HepG2 (cell line): ENCODE results near the gene AP5Z1. TPM values are rescaled to one million over a fixed set of nuclear protein-coding genes. Genes with fewer than 3 reads are reported as not detected.

Experiments used
- ATAC-seq: fragments of 200-7000 bp; cut with Tn5 transposase; 3 replicates; pipeline ENCODE4 v1.9.1; 2020; ENCODE audit warnings: mild to moderate bottlenecking, moderate library complexity
- BruUV-seq: library from RNA; stranded (reverse); fragments of 400-500 nt; replicated peaks from 2 replicates; lab custom pipeline; 2021; lab: Mats Ljungman, UMichigan
- CTCF ChIA-PET: fragments of 300-600 bp; formaldehyde crosslinking; extraction: SDS; loops from one replicate; lab custom pipeline; 2021; ENCODE audit warnings: low total read pairs, inconsistent platforms, low intra/inter-chr PET ratio; lab: Yijun Ruan, JAX
- POLR2A ChIA-PET: fragments of 350-600 bp; sonication (Branson Sonifier 250); formaldehyde crosslinking; loops from one replicate; lab custom pipeline; 2020; ENCODE audit warnings: antibody characterized with exemption, inconsistent platforms; lab: Yijun Ruan, JAX
- DNase-seq: peaks from one replicate; pipeline ENCODE4 v3.0.0-alpha.2; 2015; ENCODE audit warnings: low spot score
- FAIRE-seq: peaks from 3 replicates; lab custom pipeline; 2011; peaks lifted over from hg19 to GRCh38; lab: Jason Lieb, UNC
- H2AFZ ChIP-seq: one replicate; pipeline ENCODE4 v1.6.1; 2011; ENCODE audit warnings: low read length, inconsistent platforms
- H3K27ac ChIP-seq: fragments of 300-600 bp; 3 replicates; pipeline ENCODE4 v1.8.0; 2011; ENCODE audit warnings: mixed run types, mild to moderate bottlenecking, mixed read lengths, low read length, inconsistent platforms; ENCODE audit not compliant: insufficient read depth; ENCODE audit errors: extremely low read length
- H3K27me3 ChIP-seq, 2 experiments: fragments of 200-600 bp in 1 of 2; 2 replicates in 1 of 2; 3 replicates in 1 of 2; pipeline versions ENCODE4 v1.6.0 to v1.8.0; 2011; ENCODE audit warnings: low read length in 2 of 2, mild to moderate bottlenecking in 2 of 2, moderate library complexity in 2 of 2, inconsistent platforms in 1 of 2; ENCODE audit not compliant: insufficient read depth in 2 of 2, control insufficient read depth in 1 of 2
- H3K36me3 ChIP-seq, 2 experiments: fragments of 200-600 bp in 1 of 2; replicated peaks in 1 of 2; 2 replicates in 1 of 2; 3 replicates in 1 of 2; pipeline versions ENCODE4 v1.5.1 to v1.8.0; 2011; ENCODE audit warnings: low read length in 2 of 2, inconsistent platforms in 1 of 2; ENCODE audit not compliant: insufficient read depth in 2 of 2, control insufficient read depth in 1 of 2
- H3K4me1 ChIP-seq: 2 replicates; pipeline ENCODE4 v1.5.1; 2012; ENCODE audit warnings: low read length, inconsistent platforms; ENCODE audit not compliant: insufficient read depth
- H3K4me2 ChIP-seq: 2 replicates; pipeline ENCODE4 v1.6.0; 2011; ENCODE audit warnings: low read depth, low read length, inconsistent platforms
- H3K4me3 ChIP-seq, 3 experiments: fragments of 200-600 bp in 1 of 3; sonication (generic), shearing (Covaris generic) in 1 of 3; replicated peaks in 1 of 3; 2 replicates each; pipeline ENCODE4 v1.5.1; 2011 to 2016; ENCODE audit warnings: low read length in 3 of 3, inconsistent platforms in 2 of 3, low read depth in 2 of 3, mild to moderate bottlenecking in 2 of 3, control low read depth in 1 of 3, mixed read lengths in 1 of 3; ENCODE audit not compliant: insufficient read depth in 1 of 3
- H3K79me2 ChIP-seq: one replicate; pipeline ENCODE4 v1.6.1; 2011; ENCODE audit warnings: low read length, inconsistent platforms; ENCODE audit not compliant: insufficient read depth
- H3K9ac ChIP-seq: 2 replicates; pipeline ENCODE4 v1.6.0; 2011; ENCODE audit warnings: mild to moderate bottlenecking, low read depth, low read length, inconsistent platforms; ENCODE audit not compliant: insufficient read depth
- H3K9me3 ChIP-seq: 2 replicates; pipeline ENCODE4 v1.5.1; 2012; ENCODE audit warnings: mild to moderate bottlenecking, low read length
- H4K20me1 ChIP-seq: 2 replicates; pipeline ENCODE4 v1.6.0; 2011; ENCODE audit warnings: inconsistent platforms, mild to moderate bottlenecking, low read length, moderate library complexity; ENCODE audit not compliant: insufficient read depth
- EED ChIP-seq: sonication (generic); formaldehyde crosslinking; IDR thresholded peaks from 2 replicates; pipeline ENCODE4 v1.5.0; 2020; ENCODE audit warnings: mild to moderate bottlenecking, missing genetic modification reagents
- KLF11 ChIP-seq: IDR thresholded peaks from 2 replicates; pipeline ENCODE4 v1.6.1; 2016; ENCODE audit warnings: missing compliant biosample characterization
- NFRKB ChIP-seq: fragments of 450-650 bp; IDR thresholded peaks from 2 replicates; pipeline ENCODE4 v1.6.1; 2017
- PPARG ChIP-seq: conservative IDR thresholded peaks from 2 replicates; pipeline ENCODE4 v1.6.1; 2016; ENCODE audit warnings: missing biosample characterization, missing genetic modification reagents
- SSRP1 ChIP-seq: IDR thresholded peaks from 2 replicates; pipeline ENCODE4 v1.6.1; 2016; ENCODE audit warnings: control low read depth
- STAT5B ChIP-seq: sonication (generic); formaldehyde crosslinking; IDR thresholded peaks from 2 replicates; pipeline ENCODE4 v1.4.0; 2020; ENCODE audit warnings: missing genetic modification reagents
- WIZ ChIP-seq: sonication (generic); formaldehyde crosslinking; IDR thresholded peaks from 2 replicates; pipeline ENCODE4 v1.5.1; 2020; ENCODE audit warnings: mild to moderate bottlenecking, missing genetic modification reagents
- ZNF672 ChIP-seq: sonication (generic); formaldehyde crosslinking; IDR thresholded peaks from 2 replicates; pipeline ENCODE4 v1.8.1; 2022; ENCODE audit warnings: missing genetic modification reagents
- ZSCAN22 ChIP-seq: sonication (generic); formaldehyde crosslinking; IDR thresholded peaks from 2 replicates; pipeline ENCODE4 v1.4.0; 2020; ENCODE audit warnings: mild to moderate bottlenecking, missing genetic modification reagents
- WGBS: methylation state at CpG from one replicate; pipeline ENCODE4 v1.1.6; 2017; ENCODE audit warnings: low lambda C conversion rate; 5-methylcytosine and 5-hydroxymethylcytosine counted together
- in situ Hi-C: cut with HindIII; loops from 2 replicates; pipeline ENCODE4 v1.10.0; 2017; ENCODE audit warnings: low pct_unique_long_range_greater_than_20kb; ENCODE audit not compliant: extremely low pct_ligation_motif_present
- intact Hi-C: fragments of 100-400 bp; cut with micrococcal nuclease; formaldehyde crosslinking; loops from one replicate; pipeline ENCODE4 v1.10.0; 2022; ENCODE audit not compliant: unreplicated experiment
- polyA plus RNA-seq, 8 experiments: library from polyadenylated mRNA; depleted of rRNA in 3 of 8; stranded (reverse) in 7 of 8; unstranded in 1 of 8; fragments of >200 nt; fragmentation: Illumina TruSeq in 4 of 8; extraction: Trizol in 4 of 8; gene quantifications; 2 replicates each; pipeline versions ENCODE4 v1.2.1 to v1.2.3, GENCODE V29; 2011 to 2016; ENCODE audit warnings: low read depth in 4 of 8, missing spikeins in 1 of 8, mixed read lengths in 1 of 8; ENCODE audit not compliant: insufficient read depth in 1 of 8
- total RNA-seq, 5 experiments: library from RNA; depleted of rRNA; stranded (reverse); fragments of >200 nt; fragmentation: Illumina TruSeq; extraction: Trizol; gene quantifications; 2 replicates each; pipeline ENCODE4 v1.2.3, GENCODE V29; 2016; ENCODE audit warnings: low read depth in 1 of 5
- TF ChIP-seq, protein P1 (sequence below): sonication (generic); formaldehyde crosslinking; IDR thresholded peaks from 2 replicates; pipeline ENCODE4 v1.4.0; 2020; ENCODE audit warnings: missing genetic modification reagents
- TF ChIP-seq, protein P2 (sequence below): sonication (generic); formaldehyde crosslinking; IDR thresholded peaks from 2 replicates; pipeline ENCODE4 v1.4.0; 2020; ENCODE audit warnings: mild to moderate bottlenecking, missing genetic modification reagents
- TF ChIP-seq, protein P3 (sequence below): sonication (generic); formaldehyde crosslinking; IDR thresholded peaks from 2 replicates; pipeline ENCODE4 v1.8.0; 2022; ENCODE audit warnings: missing genetic modification reagents, mild to moderate bottlenecking, borderline replicate concordance

The AP5Z1 gene
- total and polyA plus RNA-seq, 2 of the 13 experiments (the other 11 are each of a cell fraction or from before 2014, with no cell fraction given): 9.3 to 15.1 TPM

GRCh38 chr7:4737300-4737699, 38.1 kb upstream of the AP5Z1 start:
- Histone ChIP-seq H3K4me3 (no peak overlapping the region), H3K9me3 (no peaks in the 10 kb centered on the region), H3K79me2 (peaks cover 50% of the 10 kb centered on the region), H3K27ac (no peak overlapping the region), H3K36me3 (peaks cover 18 to 25% of the 10 kb centered on the region in 2 experiments), H3K9ac (no peak overlapping the region), H3K4me2 (no peak overlapping the region), H3K27me3 (no peaks in the 10 kb centered on the region), H3K4me1 (peaks cover 53% of the 10 kb centered on the region), H2AFZ (no peak overlapping the region), H4K20me1 (peaks cover 9% of the 10 kb centered on the region)
- intact Hi-C loops (loop anchor here (5.0 kb wide), 1 partner anchor 55 kb away; the partner anchor contains the start of gene FOXK1), in situ Hi-C loops (no loop called here)
- WGBS: 95% methylated on average over 12 of the region's 15 CpGs
- TF ChIP-seq, protein P1, sequence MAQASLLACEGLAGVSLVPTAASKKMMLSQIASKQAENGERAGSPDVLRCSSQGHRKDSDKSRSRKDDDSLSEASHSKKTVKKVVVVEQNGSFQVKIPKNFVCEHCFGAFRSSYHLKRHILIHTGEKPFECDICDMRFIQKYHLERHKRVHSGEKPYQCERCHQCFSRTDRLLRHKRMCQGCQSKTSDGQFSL (CRISPR knock-in tag): no peak
- TF ChIP-seq ZNF672 (CRISPR knock-in tag) (no peak), WIZ (CRISPR knock-in tag) (no peak), EED (no peak), ZSCAN22 (CRISPR knock-in tag) (no peak), STAT5B (no peak), SSRP1 (no peak), NFRKB (no peak), PPARG (CRISPR knock-in tag) (no peak), KLF11 (no peak)
- TF ChIP-seq, protein P2, sequence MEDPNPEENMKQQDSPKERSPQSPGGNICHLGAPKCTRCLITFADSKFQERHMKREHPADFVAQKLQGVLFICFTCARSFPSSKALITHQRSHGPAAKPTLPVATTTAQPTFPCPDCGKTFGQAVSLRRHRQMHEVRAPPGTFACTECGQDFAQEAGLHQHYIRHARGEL (CRISPR knock-in tag): no peak
- TF ChIP-seq, protein P3, sequence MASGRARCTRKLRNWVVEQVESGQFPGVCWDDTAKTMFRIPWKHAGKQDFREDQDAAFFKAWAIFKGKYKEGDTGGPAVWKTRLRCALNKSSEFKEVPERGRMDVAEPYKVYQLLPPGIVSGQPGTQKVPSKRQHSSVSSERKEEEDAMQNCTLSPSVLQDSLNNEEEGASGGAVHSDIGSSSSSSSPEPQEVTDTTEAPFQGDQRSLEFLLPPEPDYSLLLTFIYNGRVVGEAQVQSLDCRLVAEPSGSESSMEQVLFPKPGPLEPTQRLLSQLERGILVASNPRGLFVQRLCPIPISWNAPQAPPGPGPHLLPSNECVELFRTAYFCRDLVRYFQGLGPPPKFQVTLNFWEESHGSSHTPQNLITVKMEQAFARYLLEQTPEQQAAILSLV (CRISPR knock-in tag): no peak
- BruUV-seq: no TSS peak
- DNase-seq (no peak), FAIRE-seq (no peak), ATAC-seq (no peak)
- CTCF ChIA-PET: no interaction called here
- POLR2A ChIA-PET: no interaction called here
